ENCODE results near the gene RNF212B. TPM values are rescaled to one million over a fixed set of nuclear protein-coding genes. Genes with fewer than 3 reads are reported as not detected.
"Not testable (repeated sequence)": the region's sequence is repeated elsewhere in the genome, so short reads cannot be mapped to it uniquely, and the experiment has no call there.

Gene RNF212B
- total RNA-seq (ENCODE audit: insufficient read depth, low replicate concordance) = not detected

- DNase-seq (ENCODE audit: low spot score) = peak; percentile 88
These were observed at the start of gene RNF212B for GRCh38 chr14:23237772-23238594. Gene RNF212B, plus strand, starts transcription at chr14:23237936. Its CDS starts 2,410 bp downstream, at chr14:23240346.

- DNase-seq (ENCODE audit: low spot score) = no peak
These were observed 44.3 kb upstream of the RNF212B start for GRCh38 chr14:23193432-23193831.

- DNase-seq (ENCODE audit: low spot score) = no peak
These were observed 42.1 kb upstream of the RNF212B start for GRCh38 chr14:23195552-23196101.

- not testable (repeated sequence) for DNase-seq (ENCODE audit: low spot score)
These were observed 41.2 kb upstream of the RNF212B start for GRCh38 chr14:23196487-23196886.

GRCh38 chr14:23199141-23199540 lies 38.6 kb upstream of the RNF212B start:
- DNase-seq (ENCODE audit: low spot score) = not testable (repeated sequence)

GRCh38 chr14:23202001-23202400 lies 35.7 kb upstream of the RNF212B start:
- DNase-seq (ENCODE audit: low spot score) = no peak

- no peak for DNase-seq (ENCODE audit: low spot score)
These were observed 31.2 kb upstream of the RNF212B start for GRCh38 chr14:23206422-23207145.

GRCh38 chr14:23207146-23207540 lies 30.6 kb upstream of the RNF212B start:
- no peak for DNase-seq (ENCODE audit: low spot score)

GRCh38 chr14:23208324-23208723 lies 29.4 kb upstream of the RNF212B start:
- DNase-seq (ENCODE audit: low spot score) = no peak

GRCh38 chr14:23209651-23210423 lies 27.9 kb upstream of the RNF212B start:
- no peak for DNase-seq (ENCODE audit: low spot score)

GRCh38 chr14:23215421-23215820 lies 22.3 kb upstream of the RNF212B start:
- DNase-seq (ENCODE audit: low spot score) = no peak

- no peak for DNase-seq (ENCODE audit: low spot score)
These were observed 20.4 kb upstream of the RNF212B start for GRCh38 chr14:23217032-23218020.

GRCh38 chr14:23219075-23219474 lies 18.7 kb upstream of the RNF212B start:
- DNase-seq (ENCODE audit: low spot score) = no peak

GRCh38 chr14:23224958-23225357 lies 12.8 kb upstream of the RNF212B start:
- not testable (repeated sequence) for DNase-seq (ENCODE audit: low spot score)

- no peak for DNase-seq (ENCODE audit: low spot score)
These were observed 10.2 kb upstream of the RNF212B start for GRCh38 chr14:23227566-23227965.

GRCh38 chr14:23228812-23229211 lies 8.9 kb upstream of the RNF212B start:
- no peak for DNase-seq (ENCODE audit: low spot score)

GRCh38 chr14:23232241-23232808 lies 5.4 kb upstream of the RNF212B start:
- not testable (repeated sequence) for DNase-seq (ENCODE audit: low spot score)

GRCh38 chr14:23240661-23241060 lies 2.9 kb downstream of the RNF212B start:
- DNase-seq (ENCODE audit: low spot score) = no peak

GRCh38 chr14:23241061-23241715 lies 3.5 kb downstream of the RNF212B start:
- DNase-seq (ENCODE audit: low spot score) = not testable (repeated sequence)
